ENCODE results near the gene ATP1A3. TPM values are rescaled to one million over a fixed set of nuclear protein-coding genes. Genes with fewer than 3 reads are reported as not detected.
A peak's percentile ranks its signal among the peaks of the same experiment; 100 is the strongest.

The ATP1A3 gene
- total RNA-seq, 1 experiment from 2014 or later = 34.2 TPM

- TF ChIP-seq ESRRA (CRISPR knock-in tag; IDR thresholded peaks at IDR 0.05; ENCODE audit: borderline replicate concordance) (no peak), SP1 (CRISPR knock-in tag; conservative IDR thresholded peaks at IDR 0.05) (peak; percentile 97), GTF2I (CRISPR knock-in tag; conservative IDR thresholded peaks at IDR 0.05) (peak; percentile 82; the same call in 1 of the 2 replicates), MLX (CRISPR knock-in tag; IDR thresholded peaks at IDR 0.05) (no peak), TCF7 (CRISPR knock-in tag; IDR thresholded peaks at IDR 0.05; ENCODE audit: low read depth) (no peak), FOXP1 (CRISPR knock-in tag; IDR thresholded peaks at IDR 0.05; ENCODE audit: borderline replicate concordance) (no peak)
- TF ChIP-seq, protein P1, sequence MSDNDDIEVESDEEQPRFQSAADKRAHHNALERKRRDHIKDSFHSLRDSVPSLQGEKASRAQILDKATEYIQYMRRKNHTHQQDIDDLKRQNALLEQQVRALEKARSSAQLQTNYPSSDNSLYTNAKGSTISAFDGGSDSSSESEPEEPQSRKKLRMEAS (CRISPR knock-in tag; IDR thresholded peaks at IDR 0.05) = peak; percentile 46; the same call in 1 of the 2 replicates
- TF ChIP-seq, protein P2, sequence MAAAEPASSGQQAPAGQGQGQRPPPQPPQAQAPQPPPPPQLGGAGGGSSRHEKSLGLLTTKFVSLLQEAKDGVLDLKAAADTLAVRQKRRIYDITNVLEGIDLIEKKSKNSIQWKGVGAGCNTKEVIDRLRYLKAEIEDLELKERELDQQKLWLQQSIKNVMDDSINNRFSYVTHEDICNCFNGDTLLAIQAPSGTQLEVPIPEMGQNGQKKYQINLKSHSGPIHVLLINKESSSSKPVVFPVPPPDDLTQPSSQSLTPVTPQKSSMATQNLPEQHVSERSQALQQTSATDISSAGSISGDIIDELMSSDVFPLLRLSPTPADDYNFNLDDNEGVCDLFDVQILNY (CRISPR knock-in tag; IDR thresholded peaks at IDR 0.05) = 0 out of 2 replicates have a peak, but pooled peaks have one; percentile 14
Observed at GRCh38 chr19:41959056-41960053, 34.7 kb downstream of the ATP1A3 start, which contains the start of gene RABAC1 (continued).

- H3K27me3 Mint-ChIP-seq (ENCODE audit: low read depth) = no peaks in the 10 kb centered on the region
- H3K36me3 Mint-ChIP-seq = no peaks in the 10 kb centered on the region; the same call in 1 of the 2 replicates
- peak overlapping the region; percentile 78 for H3K4me3 Mint-ChIP-seq
- peaks cover 18% of the 10 kb centered on the region for H3K4me1 Mint-ChIP-seq
- H3K27ac Mint-ChIP-seq = peak overlapping the region; percentile 98
- CTCF ChIA-PET = interaction anchor here (0.6 to 5.1 kb wide), 32 partner anchors 9 to 1710 kb away, joined by 3 to 26 read pairs (median 4); partner anchors contain the start of genes RPS19 and ZNF574
- H3K9me3 Mint-ChIP-seq = no peaks in the 10 kb centered on the region
- ATAC-seq (peak; percentile 73), DNase-seq (ENCODE audit: low spot score) (peak; percentile 95)
- POLR2A ChIA-PET = interaction anchor here (0.5 to 2.1 kb wide), 7 partner anchors 35 to 421 kb away, joined by 3 to 8 read pairs (median 3); partner anchors contain the start of gene ATP1A3
- TF ChIP-seq, protein P3, sequence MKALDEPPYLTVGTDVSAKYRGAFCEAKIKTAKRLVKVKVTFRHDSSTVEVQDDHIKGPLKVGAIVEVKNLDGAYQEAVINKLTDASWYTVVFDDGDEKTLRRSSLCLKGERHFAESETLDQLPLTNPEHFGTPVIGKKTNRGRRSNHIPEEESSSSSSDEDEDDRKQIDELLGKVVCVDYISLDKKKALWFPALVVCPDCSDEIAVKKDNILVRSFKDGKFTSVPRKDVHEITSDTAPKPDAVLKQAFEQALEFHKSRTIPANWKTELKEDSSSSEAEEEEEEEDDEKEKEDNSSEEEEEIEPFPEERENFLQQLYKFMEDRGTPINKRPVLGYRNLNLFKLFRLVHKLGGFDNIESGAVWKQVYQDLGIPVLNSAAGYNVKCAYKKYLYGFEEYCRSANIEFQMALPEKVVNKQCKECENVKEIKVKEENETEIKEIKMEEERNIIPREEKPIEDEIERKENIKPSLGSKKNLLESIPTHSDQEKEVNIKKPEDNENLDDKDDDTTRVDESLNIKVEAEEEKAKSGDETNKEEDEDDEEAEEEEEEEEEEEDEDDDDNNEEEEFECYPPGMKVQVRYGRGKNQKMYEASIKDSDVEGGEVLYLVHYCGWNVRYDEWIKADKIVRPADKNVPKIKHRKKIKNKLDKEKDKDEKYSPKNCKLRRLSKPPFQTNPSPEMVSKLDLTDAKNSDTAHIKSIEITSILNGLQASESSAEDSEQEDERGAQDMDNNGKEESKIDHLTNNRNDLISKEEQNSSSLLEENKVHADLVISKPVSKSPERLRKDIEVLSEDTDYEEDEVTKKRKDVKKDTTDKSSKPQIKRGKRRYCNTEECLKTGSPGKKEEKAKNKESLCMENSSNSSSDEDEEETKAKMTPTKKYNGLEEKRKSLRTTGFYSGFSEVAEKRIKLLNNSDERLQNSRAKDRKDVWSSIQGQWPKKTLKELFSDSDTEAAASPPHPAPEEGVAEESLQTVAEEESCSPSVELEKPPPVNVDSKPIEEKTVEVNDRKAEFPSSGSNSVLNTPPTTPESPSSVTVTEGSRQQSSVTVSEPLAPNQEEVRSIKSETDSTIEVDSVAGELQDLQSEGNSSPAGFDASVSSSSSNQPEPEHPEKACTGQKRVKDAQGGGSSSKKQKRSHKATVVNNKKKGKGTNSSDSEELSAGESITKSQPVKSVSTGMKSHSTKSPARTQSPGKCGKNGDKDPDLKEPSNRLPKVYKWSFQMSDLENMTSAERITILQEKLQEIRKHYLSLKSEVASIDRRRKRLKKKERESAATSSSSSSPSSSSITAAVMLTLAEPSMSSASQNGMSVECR (CRISPR knock-in tag; IDR thresholded peaks at IDR 0.05; ENCODE audit: borderline replicate concordance) = peak; percentile 69; the same call in 1 of the 2 replicates
- TF ChIP-seq GABPB1 (CRISPR knock-in tag; IDR thresholded peaks at IDR 0.05) (peak; percentile 9; the same call in 1 of the 2 replicates), SP1 (CRISPR knock-in tag; conservative IDR thresholded peaks at IDR 0.05) (peak; percentile 65; the same call in 1 of the 2 replicates), FOXP4 (CRISPR knock-in tag; IDR thresholded peaks at IDR 0.05) (peak; percentile 33; the same call in 1 of the 2 replicates), RELA (CRISPR knock-in tag; IDR thresholded peaks at IDR 0.05; ENCODE audit: borderline replicate concordance) (no peak), ETV6 (CRISPR knock-in tag; IDR thresholded peaks at IDR 0.05) (peak; percentile 42; the same call in 1 of the 2 replicates), TEAD1 (CRISPR knock-in tag; IDR thresholded peaks at IDR 0.05) (no peak), NFATC4 (CRISPR knock-in tag; IDR thresholded peaks at IDR 0.05) (no peak), CBFB (CRISPR knock-in tag; IDR thresholded peaks at IDR 0.05; ENCODE audit: low read depth) (no peak), EMX1 (CRISPR knock-in tag; IDR thresholded peaks at IDR 0.05) (no peak), NFE2L1 (CRISPR knock-in tag; IDR thresholded peaks at IDR 0.05) (peak; percentile 64; the same call in 1 of the 2 replicates), ZNF416 (CRISPR knock-in tag; IDR thresholded peaks at IDR 0.05) (no peak)
- TF ChIP-seq, protein P4, sequence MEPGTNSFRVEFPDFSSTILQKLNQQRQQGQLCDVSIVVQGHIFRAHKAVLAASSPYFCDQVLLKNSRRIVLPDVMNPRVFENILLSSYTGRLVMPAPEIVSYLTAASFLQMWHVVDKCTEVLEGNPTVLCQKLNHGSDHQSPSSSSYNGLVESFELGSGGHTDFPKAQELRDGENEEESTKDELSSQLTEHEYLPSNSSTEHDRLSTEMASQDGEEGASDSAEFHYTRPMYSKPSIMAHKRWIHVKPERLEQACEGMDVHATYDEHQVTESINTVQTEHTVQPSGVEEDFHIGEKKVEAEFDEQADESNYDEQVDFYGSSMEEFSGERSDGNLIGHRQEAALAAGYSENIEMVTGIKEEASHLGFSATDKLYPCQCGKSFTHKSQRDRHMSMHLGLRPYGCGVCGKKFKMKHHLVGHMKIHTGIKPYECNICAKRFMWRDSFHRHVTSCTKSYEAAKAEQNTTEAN (CRISPR knock-in tag; IDR thresholded peaks at IDR 0.05) = 0 out of 2 replicates have a peak, but pooled peaks have one; percentile 14
- TF ChIP-seq, protein P5, sequence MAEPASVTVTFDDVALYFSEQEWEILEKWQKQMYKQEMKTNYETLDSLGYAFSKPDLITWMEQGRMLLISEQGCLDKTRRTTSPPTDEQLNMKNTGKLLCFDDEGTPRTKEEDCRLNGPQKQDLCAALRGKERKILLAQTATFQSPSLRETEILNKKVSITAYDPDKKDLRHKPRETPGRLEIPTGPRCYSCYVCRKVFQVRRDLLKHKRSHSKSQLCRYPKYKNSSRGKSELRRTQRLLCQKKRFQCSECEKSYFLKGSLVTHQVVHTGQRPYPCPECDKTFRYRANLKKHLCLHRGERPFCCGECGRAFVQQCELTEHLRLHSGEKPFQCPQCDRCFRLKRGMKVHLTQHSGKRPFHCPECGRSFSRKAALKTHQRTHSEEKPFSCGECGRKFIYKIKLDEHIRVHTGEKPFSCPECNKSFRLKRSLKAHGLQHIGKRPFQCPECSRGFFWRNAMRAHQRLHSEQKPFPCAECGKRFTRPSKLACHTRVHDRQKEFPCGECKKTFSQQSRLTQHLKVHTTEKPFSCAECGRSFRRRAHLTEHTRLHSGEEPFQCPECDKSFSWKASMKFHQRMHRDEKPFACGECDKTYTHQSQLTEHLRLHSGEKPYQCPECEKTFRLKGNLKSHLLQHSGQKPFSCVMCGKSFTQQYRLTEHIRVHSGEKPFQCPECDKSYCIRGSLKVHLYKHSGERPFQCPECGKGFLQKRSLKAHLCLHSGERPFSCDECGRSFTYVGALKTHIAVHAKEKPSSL (CRISPR knock-in tag; conservative IDR thresholded peaks at IDR 0.05) = no peak
Observed at GRCh38 chr19:41958367-41959055, 35.5 kb downstream of the ATP1A3 start.

All from WTC11 (cell line).